ENCODE results near the gene CTIF. TPM values are rescaled to one million over a fixed set of nuclear protein-coding genes. Genes with fewer than 3 reads are reported as not detected.
A peak's percentile ranks its signal among the peaks of the same experiment; 100 is the strongest.

The CTIF gene
- total RNA-seq, 6 donors from 2014 or later = 32.1 to 62.4 (median 47.8) TPM

GRCh38 chr18:48904091-48904490, 365.3 kb downstream of the CTIF start:
- Histone ChIP-seq H3K36me3 (no peaks in the 10 kb centered on the region), H3K27me3 (no peaks in the 10 kb centered on the region), H3K4me3 (no peak overlapping the region), H3K27ac (peak overlapping the region in 1 of 4 donors; percentile 82), H3K9me3 (peaks cover 0 to 4% (median 2%) of the 10 kb centered on the region in 4 donors), H3K4me1 (peaks cover 17 to 21% (median 19%) of the 10 kb centered on the region in 4 donors)
- ATAC-seq (ENCODE audit: low FRiP score in 2 of 2) = no peak
- no peak for DNase-seq
- WGBS, 2 donors = 95 to 100% methylated on average over 2 of the region's 2 CpGs
- TF ChIP-seq EP300 (IDR thresholded peaks at IDR 0.05) = no peak
- no peak for TF ChIP-seq POLR2A (IDR thresholded peaks at IDR 0.05)
- TF ChIP-seq POLR2AphosphoS5 (IDR thresholded peaks at IDR 0.05) = no peak
- TF ChIP-seq, protein P1, sequence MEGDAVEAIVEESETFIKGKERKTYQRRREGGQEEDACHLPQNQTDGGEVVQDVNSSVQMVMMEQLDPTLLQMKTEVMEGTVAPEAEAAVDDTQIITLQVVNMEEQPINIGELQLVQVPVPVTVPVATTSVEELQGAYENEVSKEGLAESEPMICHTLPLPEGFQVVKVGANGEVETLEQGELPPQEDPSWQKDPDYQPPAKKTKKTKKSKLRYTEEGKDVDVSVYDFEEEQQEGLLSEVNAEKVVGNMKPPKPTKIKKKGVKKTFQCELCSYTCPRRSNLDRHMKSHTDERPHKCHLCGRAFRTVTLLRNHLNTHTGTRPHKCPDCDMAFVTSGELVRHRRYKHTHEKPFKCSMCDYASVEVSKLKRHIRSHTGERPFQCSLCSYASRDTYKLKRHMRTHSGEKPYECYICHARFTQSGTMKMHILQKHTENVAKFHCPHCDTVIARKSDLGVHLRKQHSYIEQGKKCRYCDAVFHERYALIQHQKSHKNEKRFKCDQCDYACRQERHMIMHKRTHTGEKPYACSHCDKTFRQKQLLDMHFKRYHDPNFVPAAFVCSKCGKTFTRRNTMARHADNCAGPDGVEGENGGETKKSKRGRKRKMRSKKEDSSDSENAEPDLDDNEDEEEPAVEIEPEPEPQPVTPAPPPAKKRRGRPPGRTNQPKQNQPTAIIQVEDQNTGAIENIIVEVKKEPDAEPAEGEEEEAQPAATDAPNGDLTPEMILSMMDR (IDR thresholded peaks at IDR 0.05) = no peak

- no peak overlapping the region for H3K27ac ChIP-seq
- DNase-seq (no peak), ATAC-seq (ENCODE audit: low FRiP score in 2 of 2) (no peak)
- no peaks in the 10 kb centered on the region for H3K36me3 ChIP-seq
- peaks cover 0 to 4% (median 2%) of the 10 kb centered on the region in 4 donors for H3K9me3 ChIP-seq
- H3K4me1 ChIP-seq = peaks cover 17 to 21% (median 19%) of the 10 kb centered on the region in 4 donors
- H3K27me3 ChIP-seq = no peaks in the 10 kb centered on the region
- H3K4me3 ChIP-seq = no peak overlapping the region
- TF ChIP-seq POLR2A (IDR thresholded peaks at IDR 0.05) (no peak), EP300 (IDR thresholded peaks at IDR 0.05) (no peak), POLR2AphosphoS5 (IDR thresholded peaks at IDR 0.05) (no peak)
- TF ChIP-seq, protein P1 (IDR thresholded peaks at IDR 0.05) = no peak
- 85 to 90% methylated on average over 3 of the region's 3 CpGs for WGBS, 2 donors
These were observed 366.1 kb downstream of the CTIF start for GRCh38 chr18:48904847-48905394.

DNA sequence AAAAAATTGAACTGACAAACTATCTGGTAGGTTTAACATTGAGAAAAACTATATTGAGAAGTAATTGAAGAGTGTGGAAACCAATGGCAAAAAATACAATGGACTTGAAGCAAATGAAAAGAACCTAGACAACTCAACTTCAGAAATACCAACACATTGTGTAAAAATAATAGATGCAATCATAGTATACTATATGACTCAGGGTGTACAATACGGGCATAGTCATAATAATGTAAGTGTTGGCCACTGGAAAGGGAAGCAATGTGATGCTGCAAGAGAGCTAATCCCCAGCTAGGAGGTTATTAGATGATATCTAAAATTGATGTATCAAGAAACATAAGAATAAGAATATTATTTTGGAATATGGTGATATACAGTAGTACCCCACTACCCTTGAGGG, 366.7 kb downstream of the CTIF start:
- TF ChIP-seq POLR2AphosphoS5 (IDR thresholded peaks at IDR 0.05) (no peak), POLR2A (IDR thresholded peaks at IDR 0.05) (no peak), EP300 (IDR thresholded peaks at IDR 0.05) (no peak)
- TF ChIP-seq, protein P1 (IDR thresholded peaks at IDR 0.05) = no peak
- no peak overlapping the region for H3K4me3 ChIP-seq
- H3K9me3 ChIP-seq = peaks cover 0 to 4% (median 2%) of the 10 kb centered on the region in 4 donors
- ATAC-seq (ENCODE audit: low FRiP score in 2 of 2) (no peak), DNase-seq (no peak)
- no peak overlapping the region for H3K27ac ChIP-seq
- no peaks in the 10 kb centered on the region for H3K36me3 ChIP-seq
- H3K4me1 ChIP-seq = peaks cover 17 to 21% (median 19%) of the 10 kb centered on the region in 4 donors
- 83 to 86% methylated on average over 1 of the region's 1 CpG for WGBS, 2 donors
- no peaks in the 10 kb centered on the region for H3K27me3 ChIP-seq

DNA sequence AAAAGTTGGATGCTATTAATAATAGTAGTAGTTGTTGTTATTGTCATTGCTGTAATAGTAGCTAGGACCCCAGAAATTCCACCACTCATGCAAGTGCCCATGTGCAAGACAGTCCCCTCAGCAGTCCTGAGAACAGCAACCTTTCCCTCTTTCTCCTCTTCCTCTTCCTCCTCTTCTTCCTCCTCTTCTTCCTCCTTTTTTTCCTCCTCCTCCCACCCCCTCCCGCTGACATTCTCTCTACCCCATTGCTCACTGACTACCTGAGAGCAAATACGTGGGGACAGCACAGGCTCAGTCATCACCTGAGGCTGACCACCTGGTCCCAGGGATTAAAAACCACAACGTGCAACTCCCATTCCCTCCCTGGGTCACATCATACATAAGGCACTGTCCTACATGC, 370.1 kb downstream of the CTIF start:
- TF ChIP-seq EP300 (IDR thresholded peaks at IDR 0.05) (no peak), POLR2AphosphoS5 (IDR thresholded peaks at IDR 0.05) (no peak), POLR2A (IDR thresholded peaks at IDR 0.05) (no peak)
- TF ChIP-seq, protein P1 (IDR thresholded peaks at IDR 0.05) = no peak
- ATAC-seq (ENCODE audit: low FRiP score in 2 of 2) = no peak
- Histone ChIP-seq H3K4me1 (no peaks in the 10 kb centered on the region), H3K36me3 (no peaks in the 10 kb centered on the region), H3K27ac (no peak overlapping the region), H3K4me3 (no peak overlapping the region), H3K9me3 (peaks cover 0 to 4% (median 2%) of the 10 kb centered on the region in 4 donors), H3K27me3 (no peaks in the 10 kb centered on the region)
- DNase-seq = no peak
- WGBS, 2 donors = 74 to 75% methylated on average over 3 of the region's 3 CpGs

GRCh38 chr18:48909721-48910120, 370.9 kb downstream of the CTIF start:
- 69 to 86% methylated on average over 6 of the region's 6 CpGs for WGBS, 2 donors
- H3K4me1 ChIP-seq = peaks cover 0 to 4% (median 4%) of the 10 kb centered on the region in 4 donors
- H3K9me3 ChIP-seq = peaks cover 0 to 2% (median under 1%) of the 10 kb centered on the region in 4 donors
- no peak for DNase-seq
- TF ChIP-seq POLR2A (IDR thresholded peaks at IDR 0.05) (no peak), POLR2AphosphoS5 (IDR thresholded peaks at IDR 0.05) (no peak), EP300 (IDR thresholded peaks at IDR 0.05) (no peak)
- TF ChIP-seq, protein P1 (IDR thresholded peaks at IDR 0.05) = no peak
- no peak overlapping the region for H3K4me3 ChIP-seq
- H3K27ac ChIP-seq = no peak overlapping the region
- ATAC-seq (ENCODE audit: low FRiP score in 2 of 2) = no peak
- H3K36me3 ChIP-seq = no peaks in the 10 kb centered on the region
- no peaks in the 10 kb centered on the region for H3K27me3 ChIP-seq
